ENCODE results near the gene CARS2. TPM values are rescaled to one million over a fixed set of nuclear protein-coding genes. Genes with fewer than 3 reads are reported as not detected.

The CARS2 gene
- polyA plus RNA-seq, 1 donor (not counting 4 experiments of a cell fraction or from before 2014, with no cell fraction given), result 90.0 TPM

- Histone ChIP-seq H4K20me1 (ENCODE audit: control insufficient read depth, extremely low read depth, insufficient read depth, low read length) (no peaks in the 10 kb centered on the region), H3K9ac (ENCODE audit: control insufficient read depth, extremely low read depth, insufficient read depth, low read length) (no peak overlapping the region), H3K27ac (ENCODE audit: control insufficient read depth, insufficient read depth, low read length) (no peak overlapping the region), H3K4me3 (ENCODE audit: control insufficient read depth in 2 of 3, extremely low read depth in 1 of 3, insufficient read depth in 2 of 3, low read depth in 1 of 3, low read length in 3 of 3) (no peak overlapping the region), H3K36me3 (ENCODE audit: control insufficient read depth in 2 of 2, extremely low read depth in 1 of 2, insufficient read depth in 2 of 2, low read length in 2 of 2) (peaks cover 41 to 72% of the 10 kb centered on the region in 2 experiments), H3K4me1 (ENCODE audit: control insufficient read depth, extremely low read depth, insufficient read depth, low read length) (no peaks in the 10 kb centered on the region), H3K79me2 (ENCODE audit: control insufficient read depth, insufficient read depth, low read length) (peaks cover 7% of the 10 kb centered on the region), H2AFZ (ENCODE audit: control insufficient read depth, low read length) (no peak overlapping the region), H3K9me3 (ENCODE audit: control insufficient read depth, low read depth, low read length) (no peaks in the 10 kb centered on the region), H3K9me1 (ENCODE audit: control insufficient read depth, extremely low read depth, insufficient read depth, low read length) (peaks cover 2% of the 10 kb centered on the region), H3K27me3 (ENCODE audit: control insufficient read depth, extremely low read depth, insufficient read depth, low read length) (no peaks in the 10 kb centered on the region), H3K4me2 (ENCODE audit: control insufficient read depth, extremely low read depth, insufficient read depth, low read depth, low read length) (no peak overlapping the region)
- TF ChIP-seq CTCF (optimal IDR thresholded peaks at IDR 0.05 in 1 of 3, IDR thresholded peaks at IDR 0.05 in 1 of 3, conservative IDR thresholded peaks at IDR 0.05 in 1 of 3; ENCODE audit: extremely low read depth in 1 of 3, insufficient read depth in 2 of 3, low read length in 3 of 3), result no peak
- no peak for TF ChIP-seq EZH2 (IDR thresholded peaks at IDR 0.05; ENCODE audit: low read length)
- DNase-seq (ENCODE audit: low read depth, low spot score) (no peak), FAIRE-seq (no peak)
- dilution Hi-C loops (cut with MboI; ENCODE audit: extremely low pct_ligation_motif_present, low sequenced_read_pairs), result no loop called here
Measured at GRCh38 chr13:110638814-110639806, 66.8 kb downstream of the CARS2 start.

- TF ChIP-seq CTCF (optimal IDR thresholded peaks at IDR 0.05 in 1 of 3, IDR thresholded peaks at IDR 0.05 in 1 of 3, conservative IDR thresholded peaks at IDR 0.05 in 1 of 3; ENCODE audit: extremely low read depth in 1 of 3, insufficient read depth in 2 of 3, low read length in 3 of 3) (no peak), EZH2 (IDR thresholded peaks at IDR 0.05; ENCODE audit: low read length) (no peak)
- Histone ChIP-seq H3K79me2 (ENCODE audit: control insufficient read depth, insufficient read depth, low read length) (peaks cover 12% of the 10 kb centered on the region), H4K20me1 (ENCODE audit: control insufficient read depth, extremely low read depth, insufficient read depth, low read length) (no peaks in the 10 kb centered on the region), H3K9ac (ENCODE audit: control insufficient read depth, extremely low read depth, insufficient read depth, low read length) (no peak overlapping the region), H3K9me1 (ENCODE audit: control insufficient read depth, extremely low read depth, insufficient read depth, low read length) (peaks cover 2% of the 10 kb centered on the region), H3K4me2 (ENCODE audit: control insufficient read depth, extremely low read depth, insufficient read depth, low read depth, low read length) (no peak overlapping the region), H2AFZ (ENCODE audit: control insufficient read depth, low read length) (no peak overlapping the region), H3K9me3 (ENCODE audit: control insufficient read depth, low read depth, low read length) (no peaks in the 10 kb centered on the region), H3K4me1 (ENCODE audit: control insufficient read depth, extremely low read depth, insufficient read depth, low read length) (no peaks in the 10 kb centered on the region), H3K36me3 (ENCODE audit: control insufficient read depth in 2 of 2, extremely low read depth in 1 of 2, insufficient read depth in 2 of 2, low read length in 2 of 2) (peaks cover 41 to 64% of the 10 kb centered on the region in 2 experiments), H3K27me3 (ENCODE audit: control insufficient read depth, extremely low read depth, insufficient read depth, low read length) (no peaks in the 10 kb centered on the region), H3K27ac (ENCODE audit: control insufficient read depth, insufficient read depth, low read length) (no peak overlapping the region), H3K4me3 (ENCODE audit: control insufficient read depth in 2 of 3, extremely low read depth in 1 of 3, insufficient read depth in 2 of 3, low read depth in 1 of 3, low read length in 3 of 3) (no peak overlapping the region)
- dilution Hi-C loops (cut with MboI; ENCODE audit: extremely low pct_ligation_motif_present, low sequenced_read_pairs), result no loop called here
- FAIRE-seq (no peak), DNase-seq (ENCODE audit: low read depth, low spot score) (no peak)
Measured at GRCh38 chr13:110638257-110638656, 67.7 kb downstream of the CARS2 start.
